Spleen (tissue), 11 donors: Measurements from ENCODE around the gene PKM. TPM values are rescaled to one million over a fixed set of nuclear protein-coding genes. Genes with fewer than 3 reads are reported as not detected.

Experiments used
- DNase-seq: peaks from one replicate; pipeline ENCODE4 v3.0.0-alpha.2; 2020
- H3K27ac ChIP-seq, 8 donors: fragments of 200-600 bp; sonication (generic) in 7 of 8; 1 replicate in 4 of 8; 2 replicates in 4 of 8; pipeline versions ENCODE4 v1.5.0 to v1.8.0; 2016 to 2021; ENCODE audit warnings: inconsistent platforms in 4 of 8, mild to moderate bottlenecking in 4 of 8, moderate library complexity in 1 of 8
- H3K27me3 ChIP-seq, 7 donors: fragments of 200-600 bp; sonication (generic) in 6 of 7; replicated peaks in 1 of 7; 1 replicate in 4 of 7; 2 replicates in 3 of 7; pipeline versions ENCODE4 v1.5.0 to v1.8.0; 2016 to 2021; ENCODE audit warnings: inconsistent platforms in 3 of 7, mild to moderate bottlenecking in 1 of 7
- H3K36me3 ChIP-seq, 6 donors: fragments of 200-600 bp; sonication (generic) in 5 of 6; 1 replicate in 4 of 6; 2 replicates in 2 of 6; pipeline versions ENCODE4 v1.5.0 to v1.8.0; 2016 to 2021; ENCODE audit warnings: inconsistent platforms in 2 of 6
- H3K4me1 ChIP-seq, 6 donors: fragments of 200-600 bp; sonication (generic) in 5 of 6; 1 replicate in 3 of 6; 2 replicates in 3 of 6; pipeline versions ENCODE4 v1.5.0 to v1.8.0; 2016 to 2021; ENCODE audit warnings: inconsistent platforms in 3 of 6
- H3K4me3 ChIP-seq, 8 donors: fragments of 200-600 bp; sonication (generic) in 7 of 8; 1 replicate in 4 of 8; 2 replicates in 4 of 8; pipeline versions ENCODE4 v1.5.0 to v1.8.0; 2016 to 2021; ENCODE audit warnings: inconsistent platforms in 4 of 8, mild to moderate bottlenecking in 4 of 8, moderate library complexity in 2 of 8
- H3K9me3 ChIP-seq, 8 donors: fragments of 200-600 bp; sonication (generic) in 7 of 8; 1 replicate in 4 of 8; 2 replicates in 4 of 8; pipeline versions ENCODE4 v1.5.0 to v1.8.0; 2016 to 2021; ENCODE audit warnings: inconsistent platforms in 4 of 8
- POLR2A ChIP-seq, 3 donors: fragments of 450-650 bp; IDR thresholded peaks; one replicate each; pipeline ENCODE4 v1.5.1; 2017; ENCODE audit warnings: antibody characterized with exemption in 3 of 3, mild to moderate bottlenecking in 1 of 3
- POLR2AphosphoS5 ChIP-seq, 3 donors: sonication (generic); formaldehyde crosslinking; IDR thresholded peaks; one replicate each; pipeline ENCODE4 v1.5.1; 2017; ENCODE audit warnings: antibody characterized with exemption in 3 of 3
- WGBS, 5 donors: extraction: QIAGEN DNeasy Blood & Tissue Kit in 3 of 5; methylation state at CpG; one replicate each; pipeline versions ENCODE4 v1.1.5 to v1.1.7; 2013 to 2018; 5-methylcytosine and 5-hydroxymethylcytosine counted together
- intact Hi-C: fragments of 100-400 bp; cut with DNase I; formaldehyde crosslinking; loops from one replicate; pipeline ENCODE4 v1.15.0; 2023; ENCODE audit warnings: low total_unique reads
- polyA plus RNA-seq, 3 donors: library from polyadenylated mRNA; stranded (reverse); fragments of 200-250 nt; gene quantifications; one replicate each; pipeline ENCODE4 v1.2.1, GENCODE V29; 2013
- total RNA-seq, 7 donors: library from RNA; depleted of rRNA in 3 of 7; stranded (reverse); fragments of >200 nt in 3 of 7; fragmentation: NEBNext Ultra II Directional in 4 of 7; extraction: Animal tissue kit (Norgen Biotek cat#: 25700) in 4 of 7; gene quantifications; one replicate each; pipeline versions ENCODE4 v1.1.0 to v1.2.1, GENCODE V29; 2016 to 2021
- TF ChIP-seq, protein P1 (sequence below), 11 experiments: fragments of 200-600 bp in 7 of 11; fragments of 450-650 bp in 4 of 11; sonication (generic) in 4 of 11; IDR thresholded peaks in 8 of 11; conservative IDR thresholded peaks in 3 of 11; 1 replicate in 7 of 11; 2 replicates in 4 of 11; pipeline versions ENCODE4 v1.4.0 to v1.8.0; 2016 to 2021; ENCODE audit warnings: antibody characterized with exemption in 11 of 11, inconsistent platforms in 4 of 11, mild to moderate bottlenecking in 1 of 11
- donor health status: healthy with polysubstance abuse.
- donor health status: DM: no; HTN: no; CAD: no; lungs with moderate emphysema.
- donor health status: DM: no; HTN: no; CAD: no.
- donor health status: Bipolar disorder and iron deficiency.
- donor health status: healthy.
- donor health status: DM: no; HTN: no; CAD: no.
- donor health status: DM: yes; HTN: yes; CAD: no.

The PKM gene
- total and polyA plus RNA-seq, 10 donors: 156 to 543 (median 347) TPM

GRCh38 chr15:72193836-72194396, 37.1 kb downstream of the PKM start:
- Histone ChIP-seq H3K36me3 (peaks cover 4 to 11% (median 6%) of the 10 kb centered on the region in 6 donors), H3K4me3 (no peak overlapping the region), H3K27me3 (peaks cover 0 to 67% (median 16%) of the 10 kb centered on the region in 7 donors), H3K4me1 (peaks cover 0 to 36% (median 19%) of the 10 kb centered on the region in 6 donors), H3K9me3 (no peaks in the 10 kb centered on the region), H3K27ac (no peak overlapping the region)
- TF ChIP-seq POLR2A (IDR thresholded peaks at IDR 0.05): no peak
- TF ChIP-seq POLR2AphosphoS5 (IDR thresholded peaks at IDR 0.05): no peak
- TF ChIP-seq, protein P1, sequence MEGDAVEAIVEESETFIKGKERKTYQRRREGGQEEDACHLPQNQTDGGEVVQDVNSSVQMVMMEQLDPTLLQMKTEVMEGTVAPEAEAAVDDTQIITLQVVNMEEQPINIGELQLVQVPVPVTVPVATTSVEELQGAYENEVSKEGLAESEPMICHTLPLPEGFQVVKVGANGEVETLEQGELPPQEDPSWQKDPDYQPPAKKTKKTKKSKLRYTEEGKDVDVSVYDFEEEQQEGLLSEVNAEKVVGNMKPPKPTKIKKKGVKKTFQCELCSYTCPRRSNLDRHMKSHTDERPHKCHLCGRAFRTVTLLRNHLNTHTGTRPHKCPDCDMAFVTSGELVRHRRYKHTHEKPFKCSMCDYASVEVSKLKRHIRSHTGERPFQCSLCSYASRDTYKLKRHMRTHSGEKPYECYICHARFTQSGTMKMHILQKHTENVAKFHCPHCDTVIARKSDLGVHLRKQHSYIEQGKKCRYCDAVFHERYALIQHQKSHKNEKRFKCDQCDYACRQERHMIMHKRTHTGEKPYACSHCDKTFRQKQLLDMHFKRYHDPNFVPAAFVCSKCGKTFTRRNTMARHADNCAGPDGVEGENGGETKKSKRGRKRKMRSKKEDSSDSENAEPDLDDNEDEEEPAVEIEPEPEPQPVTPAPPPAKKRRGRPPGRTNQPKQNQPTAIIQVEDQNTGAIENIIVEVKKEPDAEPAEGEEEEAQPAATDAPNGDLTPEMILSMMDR (IDR thresholded peaks at IDR 0.05 in 8 of 11, conservative IDR thresholded peaks at IDR 0.05 in 3 of 11): no peak
- intact Hi-C loops: no loop called here
- 76 to 90% (median 89%) methylated on average over 8 of the region's 8 CpGs for WGBS, 5 donors
- peak; percentile 9 for DNase-seq

DNA sequence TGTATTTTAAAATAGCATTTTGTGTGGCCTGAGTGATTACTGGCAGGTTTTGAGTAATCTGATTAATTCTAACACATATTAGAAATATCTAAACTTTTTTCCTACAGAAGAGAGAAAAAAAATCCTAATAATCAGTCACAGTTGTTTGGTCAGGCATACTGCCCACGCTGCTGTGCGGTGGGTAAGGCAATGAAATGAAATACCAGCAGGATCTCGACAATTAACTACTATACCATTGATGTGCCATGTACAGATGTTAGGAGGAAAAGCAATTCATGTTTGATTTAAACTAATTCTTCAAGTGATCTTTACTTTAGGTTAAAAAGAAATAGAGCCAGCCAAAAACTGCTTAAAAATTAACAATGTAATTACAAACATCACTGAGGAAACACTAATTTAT, 38.6 kb downstream of the PKM start:
- DNase-seq: peak; percentile 14
- Histone ChIP-seq H3K9me3 (no peaks in the 10 kb centered on the region), H3K4me1 (peaks cover 0 to 23% (median 15%) of the 10 kb centered on the region in 6 donors), H3K36me3 (no peaks in the 10 kb centered on the region), H3K27me3 (peaks cover 0 to 73% (median 12%) of the 10 kb centered on the region in 7 donors), H3K4me3 (no peak overlapping the region), H3K27ac (no peak overlapping the region)
- WGBS, 5 donors: 87 to 95% (median 90%) methylated on average over 3 of the region's 3 CpGs
- TF ChIP-seq, protein P1 (IDR thresholded peaks at IDR 0.05 in 8 of 11, conservative IDR thresholded peaks at IDR 0.05 in 3 of 11): no peak
- TF ChIP-seq POLR2AphosphoS5 (IDR thresholded peaks at IDR 0.05): no peak
- TF ChIP-seq POLR2A (IDR thresholded peaks at IDR 0.05): no peak
- intact Hi-C loops: no loop called here

- DNase-seq: no peak
- 80 to 87% (median 82%) methylated on average over 2 of the region's 2 CpGs for WGBS, 5 donors
- intact Hi-C loops: no loop called here
These were observed 41.6 kb downstream of the PKM start for GRCh38 chr15:72189250-72189902.

More at GRCh38 chr15:72189250-72189902, 41.6 kb downstream of the PKM start:
- H3K27me3 ChIP-seq: peaks cover 0 to 73% (median 16%) of the 10 kb centered on the region in 7 donors
- H3K27ac ChIP-seq: no peak overlapping the region
- TF ChIP-seq POLR2AphosphoS5 (IDR thresholded peaks at IDR 0.05) (no peak), POLR2A (IDR thresholded peaks at IDR 0.05) (no peak)
- TF ChIP-seq, protein P1 (IDR thresholded peaks at IDR 0.05 in 8 of 11, conservative IDR thresholded peaks at IDR 0.05 in 3 of 11): no peak
- H3K4me3 ChIP-seq: no peak overlapping the region
- H3K4me1 ChIP-seq: peaks cover 0 to 2% (median under 1%) of the 10 kb centered on the region in 6 donors
- H3K36me3 ChIP-seq: no peaks in the 10 kb centered on the region
- H3K9me3 ChIP-seq: no peaks in the 10 kb centered on the region
